Ovary (tissue), 3 donors: ENCODE results near the gene ALCAM.

Source experiments
- CTCF ChIP-seq, 3 donors: fragments of 450-650 bp in 2 of 3; fragments of 200-600 bp in 1 of 3; IDR thresholded peaks; one replicate each; pipeline versions ENCODE4 v1.5.1 to v1.8.0; 2016 to 2022; ENCODE audit warnings: antibody characterized with exemption in 3 of 3, mild to moderate bottlenecking in 1 of 3
- POLR2A ChIP-seq: fragments of 450-650 bp; IDR thresholded peaks from one replicate; pipeline ENCODE4 v1.6.1; 2017; ENCODE audit warnings: antibody characterized with exemption, mild to moderate bottlenecking, moderate library complexity
- donor health status: DM: no; HTN: no; CAD: no.

- TF ChIP-seq CTCF (IDR thresholded peaks at IDR 0.05) (no peak), POLR2A (no peak)
These were observed 129.6 kb downstream of the ALCAM start for GRCh38 chr3:105496343-105496742.
